ENCODE measurements around the gene PHACTR2. TPM values are rescaled to one million over a fixed set of nuclear protein-coding genes. Genes with fewer than 3 reads are reported as not detected.

The PHACTR2 gene
- total and polyA plus RNA-seq, 4 donors: 4.0 to 23.8 (median 15.0) TPM

DNA sequence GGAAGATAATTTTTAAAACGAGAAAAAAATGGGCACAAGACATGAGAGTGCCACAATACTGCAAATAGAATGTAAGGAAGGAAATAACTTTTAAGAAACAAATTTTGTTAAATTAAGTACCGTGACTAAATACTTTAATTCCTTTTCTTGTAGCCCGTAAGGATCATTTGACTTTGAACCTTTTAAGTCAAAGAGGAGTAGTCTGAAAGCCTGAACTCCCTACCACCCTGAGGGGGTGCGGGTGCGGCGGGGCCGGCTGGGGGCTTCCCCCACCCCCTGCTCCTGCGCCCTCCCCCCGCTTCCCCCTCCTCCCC is 231 bp upstream of the PHACTR2 start:
- TF ChIP-seq EGR1 (IDR thresholded peaks at IDR 0.05; ENCODE audit: low read depth in 2 of 2) (no peak), YY1 (IDR thresholded peaks at IDR 0.05) (no peak), TAF1 (conservative IDR thresholded peaks at IDR 0.05) (no peak), NR2F2 (IDR thresholded peaks at IDR 0.05) (no peak), JUND (IDR thresholded peaks at IDR 0.05) (no peak), FOXA1 (IDR thresholded peaks at IDR 0.05) (no peak), FOXA2 (IDR thresholded peaks at IDR 0.05) (no peak), HNF4A (conservative IDR thresholded peaks at IDR 0.05) (no peak), RXRA (IDR thresholded peaks at IDR 0.05) (no peak), SP1 (IDR thresholded peaks at IDR 0.05) (no peak)
- TF ChIP-seq, protein P1, sequence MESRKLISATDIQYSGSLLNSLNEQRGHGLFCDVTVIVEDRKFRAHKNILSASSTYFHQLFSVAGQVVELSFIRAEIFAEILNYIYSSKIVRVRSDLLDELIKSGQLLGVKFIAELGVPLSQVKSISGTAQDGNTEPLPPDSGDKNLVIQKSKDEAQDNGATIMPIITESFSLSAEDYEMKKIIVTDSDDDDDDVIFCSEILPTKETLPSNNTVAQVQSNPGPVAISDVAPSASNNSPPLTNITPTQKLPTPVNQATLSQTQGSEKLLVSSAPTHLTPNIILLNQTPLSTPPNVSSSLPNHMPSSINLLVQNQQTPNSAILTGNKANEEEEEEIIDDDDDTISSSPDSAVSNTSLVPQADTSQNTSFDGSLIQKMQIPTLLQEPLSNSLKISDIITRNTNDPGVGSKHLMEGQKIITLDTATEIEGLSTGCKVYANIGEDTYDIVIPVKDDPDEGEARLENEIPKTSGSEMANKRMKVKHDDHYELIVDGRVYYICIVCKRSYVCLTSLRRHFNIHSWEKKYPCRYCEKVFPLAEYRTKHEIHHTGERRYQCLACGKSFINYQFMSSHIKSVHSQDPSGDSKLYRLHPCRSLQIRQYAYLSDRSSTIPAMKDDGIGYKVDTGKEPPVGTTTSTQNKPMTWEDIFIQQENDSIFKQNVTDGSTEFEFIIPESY (IDR thresholded peaks at IDR 0.05): no peak
- TF ChIP-seq, protein P2, sequence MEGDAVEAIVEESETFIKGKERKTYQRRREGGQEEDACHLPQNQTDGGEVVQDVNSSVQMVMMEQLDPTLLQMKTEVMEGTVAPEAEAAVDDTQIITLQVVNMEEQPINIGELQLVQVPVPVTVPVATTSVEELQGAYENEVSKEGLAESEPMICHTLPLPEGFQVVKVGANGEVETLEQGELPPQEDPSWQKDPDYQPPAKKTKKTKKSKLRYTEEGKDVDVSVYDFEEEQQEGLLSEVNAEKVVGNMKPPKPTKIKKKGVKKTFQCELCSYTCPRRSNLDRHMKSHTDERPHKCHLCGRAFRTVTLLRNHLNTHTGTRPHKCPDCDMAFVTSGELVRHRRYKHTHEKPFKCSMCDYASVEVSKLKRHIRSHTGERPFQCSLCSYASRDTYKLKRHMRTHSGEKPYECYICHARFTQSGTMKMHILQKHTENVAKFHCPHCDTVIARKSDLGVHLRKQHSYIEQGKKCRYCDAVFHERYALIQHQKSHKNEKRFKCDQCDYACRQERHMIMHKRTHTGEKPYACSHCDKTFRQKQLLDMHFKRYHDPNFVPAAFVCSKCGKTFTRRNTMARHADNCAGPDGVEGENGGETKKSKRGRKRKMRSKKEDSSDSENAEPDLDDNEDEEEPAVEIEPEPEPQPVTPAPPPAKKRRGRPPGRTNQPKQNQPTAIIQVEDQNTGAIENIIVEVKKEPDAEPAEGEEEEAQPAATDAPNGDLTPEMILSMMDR (IDR thresholded peaks at IDR 0.05; ENCODE audit: low read depth, low read length, missing input control): no peak
- TF ChIP-seq, protein P3, sequence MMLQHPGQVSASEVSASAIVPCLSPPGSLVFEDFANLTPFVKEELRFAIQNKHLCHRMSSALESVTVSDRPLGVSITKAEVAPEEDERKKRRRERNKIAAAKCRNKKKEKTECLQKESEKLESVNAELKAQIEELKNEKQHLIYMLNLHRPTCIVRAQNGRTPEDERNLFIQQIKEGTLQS (IDR thresholded peaks at IDR 0.05): no peak
- TF ChIP-seq, protein P4, sequence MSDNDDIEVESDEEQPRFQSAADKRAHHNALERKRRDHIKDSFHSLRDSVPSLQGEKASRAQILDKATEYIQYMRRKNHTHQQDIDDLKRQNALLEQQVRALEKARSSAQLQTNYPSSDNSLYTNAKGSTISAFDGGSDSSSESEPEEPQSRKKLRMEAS (IDR thresholded peaks at IDR 0.05): no peak
- peak overlapping the region; percentile 90 to 94 for H3K27ac ChIP-seq (ENCODE audit: low read depth in 1 of 2, low read length in 2 of 2)
- H3K4me1 ChIP-seq (ENCODE audit: control insufficient read depth in 4 of 4, insufficient read depth in 4 of 4, low read length in 3 of 4): peaks cover 0 to 6% (median 3%) of the 10 kb centered on the region in 4 donors
- H3K27me3 ChIP-seq (ENCODE audit: control insufficient read depth in 4 of 4, insufficient read depth in 4 of 4, low read length in 3 of 4): no peaks in the 10 kb centered on the region
- WGBS: 4% methylated on average over 9 of the region's 9 CpGs
- no peaks in the 10 kb centered on the region for H3K36me3 ChIP-seq (ENCODE audit: control insufficient read depth in 4 of 4, insufficient read depth in 3 of 4, low read depth in 1 of 4, low read length in 3 of 4)
- no peak overlapping the region for H3K9ac ChIP-seq (ENCODE audit: low read depth in 1 of 2, low read length in 2 of 2)
- DNase-seq (ENCODE audit: low spot score): no peak
- peak overlapping the region in 1 of 3 donors; percentile 90 for H3K4me3 ChIP-seq (ENCODE audit: low read depth in 1 of 3, low read length in 3 of 3)
- H3K9me3 ChIP-seq (ENCODE audit: control insufficient read depth in 4 of 4, low read length in 3 of 4): no peaks in the 10 kb centered on the region

DNA sequence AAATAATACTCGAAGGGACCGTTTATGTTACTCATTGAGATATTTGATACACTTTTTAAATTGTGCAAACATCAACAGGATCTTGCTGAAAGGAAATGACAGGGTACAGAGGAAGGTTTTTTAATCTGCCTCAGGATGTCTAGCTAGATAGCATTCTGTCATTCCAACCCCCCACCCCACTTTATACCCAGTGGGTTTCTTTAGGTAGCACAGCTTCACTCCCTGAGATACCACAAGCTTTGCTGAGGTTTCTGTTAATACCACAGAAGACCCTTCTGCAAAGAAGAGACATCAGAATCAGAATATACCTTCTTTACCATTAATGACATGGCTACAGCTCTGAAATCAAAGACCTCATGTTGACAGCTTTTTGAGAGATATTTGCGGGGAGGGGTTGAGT is 1.3 kb downstream of the PHACTR2 start:
- no peaks in the 10 kb centered on the region for H3K9me3 ChIP-seq (ENCODE audit: control insufficient read depth in 4 of 4, low read length in 3 of 4)
- H3K27ac ChIP-seq (ENCODE audit: low read depth in 1 of 2, low read length in 2 of 2): peak overlapping the region; percentile 90 to 94
- H3K9ac ChIP-seq (ENCODE audit: low read depth in 1 of 2, low read length in 2 of 2): peak overlapping the region; percentile 21 to 80
- H3K27me3 ChIP-seq (ENCODE audit: control insufficient read depth in 4 of 4, insufficient read depth in 4 of 4, low read length in 3 of 4): no peaks in the 10 kb centered on the region
- 29% methylated on average over 3 of the region's 3 CpGs for WGBS
- TF ChIP-seq JUND (IDR thresholded peaks at IDR 0.05) (no peak), HNF4G (IDR thresholded peaks at IDR 0.05) (no peak), SP1 (IDR thresholded peaks at IDR 0.05) (no peak), RAD21 (IDR thresholded peaks at IDR 0.05) (no peak), EGR1 (IDR thresholded peaks at IDR 0.05; ENCODE audit: low read depth in 2 of 2) (no peak), RXRA (IDR thresholded peaks at IDR 0.05) (no peak), NR2F2 (IDR thresholded peaks at IDR 0.05) (no peak), YY1 (IDR thresholded peaks at IDR 0.05) (no peak), FOXA2 (IDR thresholded peaks at IDR 0.05) (no peak), HNF4A (conservative IDR thresholded peaks at IDR 0.05) (no peak), TAF1 (conservative IDR thresholded peaks at IDR 0.05) (no peak), FOXA1 (IDR thresholded peaks at IDR 0.05) (no peak)
- TF ChIP-seq, protein P5, sequence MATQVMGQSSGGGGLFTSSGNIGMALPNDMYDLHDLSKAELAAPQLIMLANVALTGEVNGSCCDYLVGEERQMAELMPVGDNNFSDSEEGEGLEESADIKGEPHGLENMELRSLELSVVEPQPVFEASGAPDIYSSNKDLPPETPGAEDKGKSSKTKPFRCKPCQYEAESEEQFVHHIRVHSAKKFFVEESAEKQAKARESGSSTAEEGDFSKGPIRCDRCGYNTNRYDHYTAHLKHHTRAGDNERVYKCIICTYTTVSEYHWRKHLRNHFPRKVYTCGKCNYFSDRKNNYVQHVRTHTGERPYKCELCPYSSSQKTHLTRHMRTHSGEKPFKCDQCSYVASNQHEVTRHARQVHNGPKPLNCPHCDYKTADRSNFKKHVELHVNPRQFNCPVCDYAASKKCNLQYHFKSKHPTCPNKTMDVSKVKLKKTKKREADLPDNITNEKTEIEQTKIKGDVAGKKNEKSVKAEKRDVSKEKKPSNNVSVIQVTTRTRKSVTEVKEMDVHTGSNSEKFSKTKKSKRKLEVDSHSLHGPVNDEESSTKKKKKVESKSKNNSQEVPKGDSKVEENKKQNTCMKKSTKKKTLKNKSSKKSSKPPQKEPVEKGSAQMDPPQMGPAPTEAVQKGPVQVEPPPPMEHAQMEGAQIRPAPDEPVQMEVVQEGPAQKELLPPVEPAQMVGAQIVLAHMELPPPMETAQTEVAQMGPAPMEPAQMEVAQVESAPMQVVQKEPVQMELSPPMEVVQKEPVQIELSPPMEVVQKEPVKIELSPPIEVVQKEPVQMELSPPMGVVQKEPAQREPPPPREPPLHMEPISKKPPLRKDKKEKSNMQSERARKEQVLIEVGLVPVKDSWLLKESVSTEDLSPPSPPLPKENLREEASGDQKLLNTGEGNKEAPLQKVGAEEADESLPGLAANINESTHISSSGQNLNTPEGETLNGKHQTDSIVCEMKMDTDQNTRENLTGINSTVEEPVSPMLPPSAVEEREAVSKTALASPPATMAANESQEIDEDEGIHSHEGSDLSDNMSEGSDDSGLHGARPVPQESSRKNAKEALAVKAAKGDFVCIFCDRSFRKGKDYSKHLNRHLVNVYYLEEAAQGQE (IDR thresholded peaks at IDR 0.05): no peak
- TF ChIP-seq, protein P3 (IDR thresholded peaks at IDR 0.05): no peak
- TF ChIP-seq, protein P4 (IDR thresholded peaks at IDR 0.05): no peak
- TF ChIP-seq, protein P1 (IDR thresholded peaks at IDR 0.05): no peak
- TF ChIP-seq, protein P2 (IDR thresholded peaks at IDR 0.05; ENCODE audit: low read depth, low read length, missing input control): no peak
- no peaks in the 10 kb centered on the region for H3K36me3 ChIP-seq (ENCODE audit: control insufficient read depth in 4 of 4, insufficient read depth in 3 of 4, low read depth in 1 of 4, low read length in 3 of 4)
- H3K4me3 ChIP-seq (ENCODE audit: low read depth in 1 of 3, low read length in 3 of 3): peak overlapping the region; percentile 77 to 90 (median 81)
- no peak for DNase-seq (ENCODE audit: low spot score)
- H3K4me1 ChIP-seq (ENCODE audit: control insufficient read depth in 4 of 4, insufficient read depth in 4 of 4, low read length in 3 of 4): peaks cover 0 to 6% (median 3%) of the 10 kb centered on the region in 4 donors
